Thyroid gland (tissue), 4 donors: ENCODE data around the gene XIAP.
A peak's percentile ranks its signal among the peaks of the same experiment; 100 is the strongest.

ENCODE experiments used
- CTCF ChIP-seq, 6 experiments: fragments of 200-600 bp in 3 of 6; fragments of 450-650 bp in 3 of 6; sonication (generic) in 3 of 6; IDR thresholded peaks; one replicate each; pipeline ENCODE4 v1.5.1; 2016 to 2019; ENCODE audit warnings: antibody characterized with exemption in 6 of 6, mild to moderate bottlenecking in 2 of 6, inconsistent platforms in 1 of 6, moderate library complexity in 1 of 6
- POLR2A ChIP-seq, 2 donors: fragments of 450-650 bp; IDR thresholded peaks; one replicate each; pipeline ENCODE4 v1.6.1; 2017; ENCODE audit warnings: antibody characterized with exemption in 2 of 2, mild to moderate bottlenecking in 2 of 2, moderate library complexity in 1 of 2

- TF ChIP-seq CTCF (IDR thresholded peaks at IDR 0.05): peak in 5 of 6 experiments; percentile 13 to 49 (median 36)
- TF ChIP-seq POLR2A (IDR thresholded peaks at IDR 0.05): no peak
Measured at GRCh38 chrX:123884809-123885408, 25.1 kb downstream of the XIAP start.
